Common myeloid progenitor, CD34-positive (primary cell): ENCODE results near the gene PPP2R1B.
"Not testable (repeated sequence)": the region's sequence is repeated elsewhere in the genome, so short reads cannot be mapped to it uniquely, and the experiment has no call there.

ENCODE experiments used
- CTCF ChIA-PET: fragments of 350-600 bp; sonication (Branson Sonifier 250); formaldehyde crosslinking; loops from one replicate; lab custom pipeline; 2021; ENCODE audit warnings: antibody characterized with exemption; lab: Charles Lee
- POLR2A ChIA-PET: fragments of 350-600 bp; sonication (Branson Sonifier 250); formaldehyde crosslinking; loops from one replicate; lab custom pipeline; 2021; ENCODE audit warnings: antibody characterized with exemption; lab: Charles Lee
- DNase-seq, 3 donors: peaks; one replicate each; pipeline versions ENCODE4 v3.0.0 to v3.0.0-alpha.2; 2013
- H3K27ac ChIP-seq, 2 experiments: 1 replicate in 1 of 2; 2 replicates in 1 of 2; pipeline ENCODE4 v1.7.0; 2013; ENCODE audit warnings: inconsistent platforms in 2 of 2, low read length in 2 of 2, mild to moderate bottlenecking in 2 of 2, low read depth in 1 of 2, moderate library complexity in 1 of 2; ENCODE audit not compliant: severe bottlenecking in 2 of 2, insufficient read depth in 1 of 2, poor library complexity in 1 of 2
- H3K27me3 ChIP-seq, 5 experiments: replicated peaks in 2 of 5; 1 replicate in 3 of 5; 2 replicates in 2 of 5; pipeline versions ENCODE4 v1.6.1 to v1.7.0; 2013; ENCODE audit warnings: low read length in 4 of 5, mild to moderate bottlenecking in 2 of 5, moderate library complexity in 2 of 5, inconsistent platforms in 1 of 5; ENCODE audit not compliant: insufficient read depth in 5 of 5, control insufficient read depth in 4 of 5
- H3K36me3 ChIP-seq, 4 experiments: 1 replicate in 2 of 4; 2 replicates in 2 of 4; pipeline versions ENCODE4 v1.6.1 to v1.7.0; 2013; ENCODE audit warnings: low read length in 3 of 4, control low read depth in 1 of 4, mild to moderate bottlenecking in 1 of 4; ENCODE audit not compliant: control insufficient read depth in 4 of 4, insufficient read depth in 4 of 4
- H3K4me1 ChIP-seq, 4 experiments: 1 replicate in 3 of 4; 2 replicates in 1 of 4; pipeline versions ENCODE4 v1.6.1 to v1.7.1; 2013; ENCODE audit warnings: low read length in 3 of 4, mild to moderate bottlenecking in 3 of 4, control low read depth in 1 of 4, inconsistent platforms in 1 of 4, moderate library complexity in 1 of 4; ENCODE audit not compliant: control insufficient read depth in 4 of 4, insufficient read depth in 4 of 4; ENCODE audit errors: control extremely low read depth in 1 of 4
- H3K4me3 ChIP-seq, 7 experiments: 1 replicate in 4 of 7; 2 replicates in 3 of 7; pipeline versions ENCODE4 v1.5.1 to v1.7.0; 2013; ENCODE audit warnings: mild to moderate bottlenecking in 7 of 7, low read length in 6 of 7, moderate library complexity in 6 of 7, inconsistent platforms in 2 of 7, low read depth in 2 of 7, control low read depth in 1 of 7; ENCODE audit not compliant: insufficient read depth in 4 of 7, control insufficient read depth in 1 of 7; ENCODE audit errors: extremely low read depth in 1 of 7
- H3K9me3 ChIP-seq, 5 experiments: 1 replicate in 4 of 5; 2 replicates in 1 of 5; pipeline versions ENCODE4 v1.6.1 to v1.7.1; 2013; ENCODE audit warnings: low read length in 4 of 5, mild to moderate bottlenecking in 2 of 5, inconsistent platforms in 1 of 5, low read depth in 1 of 5, moderate library complexity in 1 of 5; ENCODE audit not compliant: control insufficient read depth in 4 of 5, insufficient read depth in 2 of 5; ENCODE audit errors: control extremely low read depth in 1 of 5
- WGBS: methylation state at CpG from one replicate; pipeline ENCODE4 v1.1.5; 2013; ENCODE audit not compliant: insufficient coverage; 5-methylcytosine and 5-hydroxymethylcytosine counted together

Gene PPP2R1B

GRCh38 chr11:111777094-111778046 is 11.2 kb upstream of the PPP2R1B start:
- CTCF ChIA-PET = interaction anchor here (0.6 to 5.8 kb wide), 36 partner anchors 8 to 323 kb away, joined by 3 to 47 read pairs (median 4); partner anchors contain the start of genes ALG9, PPP2R1B and SIK2
- POLR2A ChIA-PET = no interaction called here
- H3K27me3 ChIP-seq = no peaks in the 10 kb centered on the region

GRCh38 chr11:111776398-111777093 is 10.4 kb upstream of the PPP2R1B start:
- Histone ChIP-seq H3K27me3 (no peaks in the 10 kb centered on the region), H3K9me3 (no peaks in the 10 kb centered on the region), H3K36me3 (no peaks in the 10 kb centered on the region), H3K4me1 (peaks cover 0 to 4% (median 0%) of the 10 kb centered on the region in 4 experiments), H3K4me3 (no peak overlapping the region), H3K27ac (no peak overlapping the region)
- WGBS = 83% methylated on average over 4 of the region's 6 CpGs
- ChIA-PET CTCF (interaction anchor here (0.6 to 5.8 kb wide), 29 partner anchors 9 to 322 kb away, joined by 3 to 47 read pairs (median 4); partner anchors contain the start of genes ALG9, PPP2R1B and SIK2), POLR2A (no interaction called here)
- DNase-seq = peak in 1 of 3 donors; percentile 10

More at GRCh38 chr11:111777094-111778046, 11.2 kb upstream of the PPP2R1B start:
- Histone ChIP-seq H3K36me3 (peaks cover 0 to 2% (median 0%) of the 10 kb centered on the region in 4 experiments), H3K27ac (no peak overlapping the region), H3K4me1 (peaks cover 0 to 4% (median 0%) of the 10 kb centered on the region in 4 experiments), H3K9me3 (no peaks in the 10 kb centered on the region), H3K4me3 (no peak overlapping the region)
- peak; percentile 65 to 84 (median 82) for DNase-seq
- 95% methylated on average over 2 of the region's 4 CpGs for WGBS

- ChIA-PET CTCF (interaction anchor here (0.5 to 5.8 kb wide), 11 partner anchors 8 to 209 kb away, joined by 3 to 42 read pairs (median 5); partner anchors contain the start of genes PPP2R1B and SIK2), POLR2A (no interaction called here)
- 98% methylated on average over 5 of the region's 6 CpGs for WGBS
- H3K4me1 ChIP-seq = peaks cover 0 to 4% (median 0%) of the 10 kb centered on the region in 4 experiments
- DNase-seq = no peak
- no peak overlapping the region for H3K27ac ChIP-seq
- H3K36me3 ChIP-seq = no peaks in the 10 kb centered on the region
- H3K9me3 ChIP-seq = no peaks in the 10 kb centered on the region
- no peak overlapping the region for H3K4me3 ChIP-seq
- no peaks in the 10 kb centered on the region for H3K27me3 ChIP-seq
These were observed 8.9 kb upstream of the PPP2R1B start for GRCh38 chr11:111774955-111775710.

GRCh38 chr11:111772535-111772934 is 6.3 kb upstream of the PPP2R1B start:
- H3K4me1 ChIP-seq = peaks cover 0 to 4% (median 0%) of the 10 kb centered on the region in 4 experiments
- H3K27ac ChIP-seq = no peak overlapping the region
- no peaks in the 10 kb centered on the region for H3K27me3 ChIP-seq
- no peaks in the 10 kb centered on the region for H3K9me3 ChIP-seq
- ChIA-PET POLR2A (no interaction called here), CTCF (interaction anchor here (1.3 kb wide), 1 partner anchor 171 kb away, joined by 3 read pairs; no protein-coding TSS in a partner anchor)
- H3K4me3 ChIP-seq = no peak overlapping the region
- DNase-seq = no peak
- 100% methylated on average over 1 of the region's 2 CpGs for WGBS
- no peaks in the 10 kb centered on the region for H3K36me3 ChIP-seq

GRCh38 chr11:111771205-111771604 is 5.0 kb upstream of the PPP2R1B start:
- H3K27me3 ChIP-seq, H3K4me1 ChIP-seq, H3K27ac ChIP-seq, H3K36me3 ChIP-seq, POLR2A ChIA-PET, H3K9me3 ChIP-seq, DNase-seq, H3K4me3 ChIP-seq: not testable (repeated sequence)
- WGBS = 95% methylated on average over 5 of the region's 5 CpGs
- CTCF ChIA-PET = interaction anchor here (0.5 to 1.8 kb wide), 3 partner anchors 9 to 184 kb away, joined by 3 to 8 read pairs (median 3); no protein-coding TSS in a partner anchor

GRCh38 chr11:111770581-111771134 is 4.5 kb upstream of the PPP2R1B start:
- ChIA-PET CTCF (interaction anchor here (0.5 to 1.8 kb wide), 2 partner anchors 8 to 184 kb away, joined by 3 to 8 read pairs; no protein-coding TSS in a partner anchor), POLR2A (no interaction called here)
- no peak overlapping the region for H3K27ac ChIP-seq
- H3K27me3 ChIP-seq = no peaks in the 10 kb centered on the region
- DNase-seq = no peak
- H3K4me3 ChIP-seq = no peak overlapping the region
- H3K9me3 ChIP-seq = no peaks in the 10 kb centered on the region
- 60% methylated on average over 1 of the region's 4 CpGs for WGBS
- peaks cover 0 to 8% (median 6%) of the 10 kb centered on the region in 4 experiments for H3K4me1 ChIP-seq
- H3K36me3 ChIP-seq = no peaks in the 10 kb centered on the region
